NB4 (cell line): ENCODE measurements around the gene PODNL1.

ENCODE experiments used
- MAX ChIP-seq: IDR thresholded peaks from 2 replicates; pipeline ENCODE4 v1.6.1; 2011; ENCODE audit warnings: low read depth, low read length
- TF ChIP-seq, protein P1 (sequence below): IDR thresholded peaks from one replicate; pipeline ENCODE4 v1.5.1; 2012; ENCODE audit warnings: low read depth, low read length

GRCh38 chr19:13961826-13962698, 23.8 kb upstream of the PODNL1 start:
- no peak for TF ChIP-seq MAX
- TF ChIP-seq, protein P1, sequence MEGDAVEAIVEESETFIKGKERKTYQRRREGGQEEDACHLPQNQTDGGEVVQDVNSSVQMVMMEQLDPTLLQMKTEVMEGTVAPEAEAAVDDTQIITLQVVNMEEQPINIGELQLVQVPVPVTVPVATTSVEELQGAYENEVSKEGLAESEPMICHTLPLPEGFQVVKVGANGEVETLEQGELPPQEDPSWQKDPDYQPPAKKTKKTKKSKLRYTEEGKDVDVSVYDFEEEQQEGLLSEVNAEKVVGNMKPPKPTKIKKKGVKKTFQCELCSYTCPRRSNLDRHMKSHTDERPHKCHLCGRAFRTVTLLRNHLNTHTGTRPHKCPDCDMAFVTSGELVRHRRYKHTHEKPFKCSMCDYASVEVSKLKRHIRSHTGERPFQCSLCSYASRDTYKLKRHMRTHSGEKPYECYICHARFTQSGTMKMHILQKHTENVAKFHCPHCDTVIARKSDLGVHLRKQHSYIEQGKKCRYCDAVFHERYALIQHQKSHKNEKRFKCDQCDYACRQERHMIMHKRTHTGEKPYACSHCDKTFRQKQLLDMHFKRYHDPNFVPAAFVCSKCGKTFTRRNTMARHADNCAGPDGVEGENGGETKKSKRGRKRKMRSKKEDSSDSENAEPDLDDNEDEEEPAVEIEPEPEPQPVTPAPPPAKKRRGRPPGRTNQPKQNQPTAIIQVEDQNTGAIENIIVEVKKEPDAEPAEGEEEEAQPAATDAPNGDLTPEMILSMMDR, result no peak
